SK-N-SH treated with all-trans-retinoic acid at 6 μM for 48 hours (cell line): ENCODE data around the gene HES5.

Source experiments
- PPARA ChIP-seq: fragments of 250-450 bp; sonication (Bioruptor Pico); IDR thresholded peaks from 2 replicates; pipeline ENCODE4 v1.5.0; 2020; ENCODE audit warnings: mild to moderate bottlenecking, borderline replicate concordance
- TOX ChIP-seq: fragments of 250-450 bp; sonication (Bioruptor Pico); IDR thresholded peaks from 2 replicates; pipeline ENCODE4 v1.8.0; 2021; ENCODE audit warnings: mild to moderate bottlenecking, moderate library complexity, borderline replicate concordance
- ZFP3 ChIP-seq: fragments of 250-450 bp; sonication (Bioruptor Pico); IDR thresholded peaks from 2 replicates; pipeline ENCODE4 v1.5.0; 2020; ENCODE audit warnings: mild to moderate bottlenecking, moderate library complexity
- ZFP30 ChIP-seq: fragments of 450-650 bp; formaldehyde crosslinking; IDR thresholded peaks from 2 replicates; pipeline ENCODE4 v1.5.0; 2022; ENCODE audit warnings: mild to moderate bottlenecking, moderate library complexity
- TF ChIP-seq, protein P1 (sequence below): fragments of 250-450 bp; sonication (Bioruptor Pico); IDR thresholded peaks from 2 replicates; pipeline ENCODE4 v1.8.0; 2020; ENCODE audit warnings: mild to moderate bottlenecking, moderate library complexity, borderline replicate concordance

- TF ChIP-seq, protein P1, sequence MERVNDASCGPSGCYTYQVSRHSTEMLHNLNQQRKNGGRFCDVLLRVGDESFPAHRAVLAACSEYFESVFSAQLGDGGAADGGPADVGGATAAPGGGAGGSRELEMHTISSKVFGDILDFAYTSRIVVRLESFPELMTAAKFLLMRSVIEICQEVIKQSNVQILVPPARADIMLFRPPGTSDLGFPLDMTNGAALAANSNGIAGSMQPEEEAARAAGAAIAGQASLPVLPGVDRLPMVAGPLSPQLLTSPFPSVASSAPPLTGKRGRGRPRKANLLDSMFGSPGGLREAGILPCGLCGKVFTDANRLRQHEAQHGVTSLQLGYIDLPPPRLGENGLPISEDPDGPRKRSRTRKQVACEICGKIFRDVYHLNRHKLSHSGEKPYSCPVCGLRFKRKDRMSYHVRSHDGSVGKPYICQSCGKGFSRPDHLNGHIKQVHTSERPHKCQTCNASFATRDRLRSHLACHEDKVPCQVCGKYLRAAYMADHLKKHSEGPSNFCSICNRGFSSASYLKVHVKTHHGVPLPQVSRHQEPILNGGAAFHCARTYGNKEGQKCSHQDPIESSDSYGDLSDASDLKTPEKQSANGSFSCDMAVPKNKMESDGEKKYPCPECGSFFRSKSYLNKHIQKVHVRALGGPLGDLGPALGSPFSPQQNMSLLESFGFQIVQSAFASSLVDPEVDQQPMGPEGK (CRISPR knock-in tag): no peak
- TF ChIP-seq ZFP3 (CRISPR knock-in tag) (no peak), ZFP30 (no peak), PPARA (CRISPR knock-in tag) (no peak), TOX (no peak)
Observed at GRCh38 chr1:2534687-2535441, 4.8 kb upstream of the HES5 start.
